NCI-H748 (cell line): ENCODE data around the gene GDF11.

Source experiments
- DNase-seq: peaks from one replicate; lab custom pipeline; 2025; ENCODE audit not compliant: unreplicated experiment; lab: John Stamatoyannopoulos, UW

The GDF11 gene

GRCh38 chr12:55780685-55781084, 37.8 kb downstream of the GDF11 start:
- no peak for DNase-seq

GRCh38 chr12:55788546-55788945, 45.6 kb downstream of the GDF11 start:
- DNase-seq: no peak

- no peak for DNase-seq
These were observed 46.2 kb downstream of the GDF11 start for GRCh38 chr12:55789171-55789570.

- DNase-seq: no peak
These were observed 47.0 kb downstream of the GDF11 start for GRCh38 chr12:55789893-55790292.

GRCh38 chr12:55795950-55796349, 53.0 kb downstream of the GDF11 start:
- DNase-seq: no peak

GRCh38 chr12:55797068-55797467, 54.1 kb downstream of the GDF11 start:
- peak; percentile 26 for DNase-seq

- DNase-seq: no peak
These were observed 54.6 kb downstream of the GDF11 start for GRCh38 chr12:55797550-55797949.
